ENCODE results near the gene ACKR2. TPM values are rescaled to one million over a fixed set of nuclear protein-coding genes. Genes with fewer than 3 reads are reported as not detected.

Gene ACKR2
- total and polyA plus RNA-seq, 12 donors, result 0.15 to 2.1 (median 1.1) TPM

DNA sequence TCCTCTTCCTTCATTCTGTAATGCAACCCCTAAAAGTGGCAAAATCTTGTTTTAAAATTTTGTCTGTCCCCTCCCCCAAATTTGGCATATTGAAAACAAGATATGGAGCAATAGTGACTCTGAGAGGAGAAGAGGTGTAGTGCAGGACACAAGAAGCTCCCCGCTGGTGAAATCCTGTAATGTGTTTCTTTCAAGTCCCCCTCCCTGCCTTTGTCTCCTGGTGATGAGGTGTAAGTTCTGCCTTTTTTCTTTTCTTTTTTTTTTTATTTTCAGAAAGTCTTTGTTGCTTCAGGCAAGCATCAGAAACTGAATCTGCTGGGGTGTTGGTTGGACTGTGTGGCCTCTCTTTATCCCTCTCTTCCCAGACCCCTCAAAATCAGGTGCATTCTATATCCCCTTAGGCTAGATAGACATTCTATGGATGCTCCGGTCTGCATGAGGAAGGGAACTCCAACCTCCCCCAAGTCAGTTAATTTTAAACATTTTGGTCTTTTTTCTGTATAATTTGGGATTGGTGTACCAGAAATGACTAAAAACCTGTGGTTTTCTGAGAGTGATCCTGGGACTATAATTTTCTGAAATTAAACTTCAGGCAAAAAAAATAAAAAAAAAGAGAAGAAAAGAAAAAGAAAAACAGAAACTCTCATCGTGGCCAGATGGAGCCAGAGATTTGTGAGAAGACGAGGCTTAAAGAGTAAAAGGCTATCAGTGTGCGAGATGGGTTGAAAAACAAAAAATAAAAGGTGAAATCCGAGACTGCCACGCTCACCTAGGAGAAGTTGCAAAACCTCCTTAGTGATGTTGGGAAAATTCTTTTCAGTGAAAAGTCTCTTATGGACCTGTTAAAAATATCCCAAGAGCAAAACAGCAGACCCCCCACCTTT is 21.4 kb downstream of the ACKR2 start:
- Histone ChIP-seq H3K27ac (no peak overlapping the region), H3K9me3 (no peaks in the 10 kb centered on the region), H3K27me3 (no peaks in the 10 kb centered on the region), H3K36me3 (no peaks in the 10 kb centered on the region), H3K4me3 (no peak overlapping the region), H3K4me1 (peaks cover 0 to 6% (median 0%) of the 10 kb centered on the region in 9 donors)
- ATAC-seq, result peak in 5 of 8 donors; percentile 48 to 69 (median 61)
- TF ChIP-seq, protein P1, sequence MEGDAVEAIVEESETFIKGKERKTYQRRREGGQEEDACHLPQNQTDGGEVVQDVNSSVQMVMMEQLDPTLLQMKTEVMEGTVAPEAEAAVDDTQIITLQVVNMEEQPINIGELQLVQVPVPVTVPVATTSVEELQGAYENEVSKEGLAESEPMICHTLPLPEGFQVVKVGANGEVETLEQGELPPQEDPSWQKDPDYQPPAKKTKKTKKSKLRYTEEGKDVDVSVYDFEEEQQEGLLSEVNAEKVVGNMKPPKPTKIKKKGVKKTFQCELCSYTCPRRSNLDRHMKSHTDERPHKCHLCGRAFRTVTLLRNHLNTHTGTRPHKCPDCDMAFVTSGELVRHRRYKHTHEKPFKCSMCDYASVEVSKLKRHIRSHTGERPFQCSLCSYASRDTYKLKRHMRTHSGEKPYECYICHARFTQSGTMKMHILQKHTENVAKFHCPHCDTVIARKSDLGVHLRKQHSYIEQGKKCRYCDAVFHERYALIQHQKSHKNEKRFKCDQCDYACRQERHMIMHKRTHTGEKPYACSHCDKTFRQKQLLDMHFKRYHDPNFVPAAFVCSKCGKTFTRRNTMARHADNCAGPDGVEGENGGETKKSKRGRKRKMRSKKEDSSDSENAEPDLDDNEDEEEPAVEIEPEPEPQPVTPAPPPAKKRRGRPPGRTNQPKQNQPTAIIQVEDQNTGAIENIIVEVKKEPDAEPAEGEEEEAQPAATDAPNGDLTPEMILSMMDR (IDR thresholded peaks at IDR 0.05), result peak in 7 of 9 donors; percentile 36 to 57 (median 43)
- WGBS, 2 donors, result 44 to 45% methylated on average over 7 of the region's 7 CpGs
- no peak for DNase-seq
- intact Hi-C loops (cut with DNase I), result loop anchor here (1.0 to 10.0 kb wide), 7 partner anchors 46 to 53 kb away; partner anchors contain the start of gene CYP8B1 (in 1 of the 10)

DNA sequence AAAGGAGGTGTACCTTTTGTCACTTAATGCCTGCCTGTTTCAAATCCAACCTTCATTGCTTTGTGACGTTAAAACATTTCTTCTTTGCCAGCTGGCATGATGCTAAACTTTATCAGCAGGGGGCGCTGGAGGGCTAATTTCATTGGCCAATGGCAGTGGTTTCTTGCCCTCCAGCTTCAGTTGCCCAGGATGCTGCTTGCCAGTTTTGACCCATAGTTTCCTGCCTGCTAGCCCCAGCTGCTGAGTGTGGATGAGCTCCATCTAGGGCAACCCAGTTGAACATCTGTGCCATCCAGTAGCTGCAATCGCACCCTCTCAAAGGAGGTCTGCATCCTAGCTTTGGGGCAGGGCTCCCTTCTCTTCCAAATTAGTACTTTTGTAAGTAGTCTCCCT is 22.1 kb downstream of the ACKR2 start:
- H3K36me3 ChIP-seq, result no peaks in the 10 kb centered on the region
- TF ChIP-seq, protein P1 (IDR thresholded peaks at IDR 0.05), result peak; percentile 44 to 80 (median 73)
- DNase-seq (peak; percentile 48 to 74), ATAC-seq (peak; percentile 25 to 76 (median 66))
- no peak overlapping the region for H3K27ac ChIP-seq
- 16 to 17% methylated on average over 3 of the region's 3 CpGs for WGBS, 2 donors
- H3K4me1 ChIP-seq, result peaks cover 0 to 6% (median 0%) of the 10 kb centered on the region in 9 donors
- no peaks in the 10 kb centered on the region for H3K27me3 ChIP-seq
- no peak overlapping the region for H3K4me3 ChIP-seq
- intact Hi-C loops (cut with DNase I), result loop anchor here (1.0 to 10.0 kb wide), 7 partner anchors 46 to 54 kb away; partner anchors contain the start of gene CYP8B1 (in 1 of the 10)
- no peaks in the 10 kb centered on the region for H3K9me3 ChIP-seq

DNA sequence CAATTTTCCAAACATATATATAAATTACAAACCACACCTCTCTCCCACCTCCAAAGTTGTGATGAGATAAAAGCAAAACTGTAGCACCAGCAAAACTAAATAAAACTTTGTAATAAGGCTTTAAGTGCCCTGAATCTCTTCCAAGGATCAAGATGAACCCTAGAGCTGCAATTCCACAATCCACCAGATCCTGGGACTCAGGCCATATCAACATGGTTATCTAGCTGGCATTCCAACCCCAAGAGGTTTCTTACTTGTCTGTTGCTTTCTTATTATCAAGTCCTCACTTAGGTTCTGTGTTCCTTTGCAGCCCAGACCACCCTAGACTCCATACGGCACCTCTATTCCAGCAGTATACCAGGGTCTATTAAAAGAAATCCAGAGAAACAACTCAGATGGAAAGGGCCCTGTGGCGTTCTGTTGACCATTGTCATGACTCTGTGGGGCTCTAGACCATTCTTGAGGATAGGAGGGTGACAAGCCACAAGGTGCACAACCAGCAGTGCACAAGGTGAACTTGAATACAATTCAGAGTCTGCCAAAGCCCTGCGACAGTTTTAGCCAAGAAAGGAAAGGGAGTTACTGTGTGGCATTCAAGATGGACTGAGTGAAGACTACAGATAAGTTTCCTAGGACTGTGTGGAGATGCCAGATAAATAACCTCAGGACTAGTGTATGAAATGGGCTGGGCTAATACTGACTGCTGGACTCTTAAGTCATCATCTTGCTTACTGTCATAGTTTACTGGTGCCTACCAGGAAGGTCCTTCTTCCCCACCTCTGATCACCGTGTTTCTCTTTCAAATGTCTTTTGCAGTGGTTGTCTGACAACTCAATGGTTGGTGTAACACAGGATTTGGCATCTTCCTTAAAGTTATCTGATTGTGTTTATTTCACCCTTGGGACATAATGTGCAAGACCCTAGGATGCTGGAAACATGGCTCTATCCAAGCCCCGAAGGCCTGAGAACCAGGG is 27.2 kb downstream of the ACKR2 start:
- peaks cover 0 to 2% (median 0%) of the 10 kb centered on the region in 9 donors for H3K4me1 ChIP-seq
- no peaks in the 10 kb centered on the region for H3K9me3 ChIP-seq
- DNase-seq (no peak), ATAC-seq (no peak)
- H3K36me3 ChIP-seq, result no peaks in the 10 kb centered on the region
- WGBS, 2 donors, result 74 to 80% methylated on average over 5 of the region's 5 CpGs
- no peak overlapping the region for H3K27ac ChIP-seq
- no peaks in the 10 kb centered on the region for H3K27me3 ChIP-seq
- TF ChIP-seq, protein P1 (IDR thresholded peaks at IDR 0.05), result no peak
- no peak overlapping the region for H3K4me3 ChIP-seq
- intact Hi-C loops (cut with DNase I), result loop anchor here in 5 of 10 donors (5.0 to 10.0 kb wide), 3 partner anchors 41 to 54 kb away; partner anchors contain the start of gene CYP8B1 (in 1 of the 5)

DNA sequence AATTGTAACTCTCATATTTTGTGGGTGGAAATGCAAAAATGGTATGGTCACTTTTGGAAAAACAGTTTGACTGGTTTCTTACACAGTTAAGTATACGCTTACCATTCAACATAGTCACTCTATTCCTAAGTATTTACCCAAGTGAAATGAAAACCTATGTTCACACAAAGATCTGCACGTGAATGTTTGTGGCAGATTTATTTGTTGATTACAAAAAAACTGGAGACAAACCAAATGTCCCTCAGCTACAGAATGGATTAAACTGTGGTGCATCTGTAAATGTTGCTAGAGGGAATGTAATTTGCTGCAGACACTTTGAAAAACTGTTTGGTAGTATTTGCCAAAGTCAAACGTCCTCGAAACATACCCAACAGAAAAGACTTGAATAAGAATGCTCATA is 29.3 kb downstream of the ACKR2 start:
- no peaks in the 10 kb centered on the region for H3K36me3 ChIP-seq
- DNase-seq (no peak), ATAC-seq (no peak)
- 82 to 85% methylated on average over 4 of the region's 4 CpGs for WGBS, 2 donors
- H3K4me1 ChIP-seq, result peaks cover 0 to 17% (median 4%) of the 10 kb centered on the region in 9 donors
- TF ChIP-seq, protein P1 (IDR thresholded peaks at IDR 0.05), result no peak
- H3K4me3 ChIP-seq, result no peak overlapping the region
- intact Hi-C loops (cut with DNase I), result loop anchor here in 6 of 10 donors (2.0 to 10.0 kb wide), 4 partner anchors 39 to 58 kb away; partner anchors contain the start of gene CYP8B1 (in 1 of the 6)
- H3K9me3 ChIP-seq, result no peaks in the 10 kb centered on the region
- no peak overlapping the region for H3K27ac ChIP-seq
- no peaks in the 10 kb centered on the region for H3K27me3 ChIP-seq
